CD4-positive, alpha-beta T cell treated with Interleukin-6 at 100 ng/mL for 8 hours (primary cell): Measurements from ENCODE around the gene NRCAM.

Experiments
- DNase-seq: peaks from one replicate; pipeline ENCODE4 v3.0.0-alpha.2; 2020; ENCODE audit warnings: mixed read lengths, low spot score

NRCAM gene

DNA sequence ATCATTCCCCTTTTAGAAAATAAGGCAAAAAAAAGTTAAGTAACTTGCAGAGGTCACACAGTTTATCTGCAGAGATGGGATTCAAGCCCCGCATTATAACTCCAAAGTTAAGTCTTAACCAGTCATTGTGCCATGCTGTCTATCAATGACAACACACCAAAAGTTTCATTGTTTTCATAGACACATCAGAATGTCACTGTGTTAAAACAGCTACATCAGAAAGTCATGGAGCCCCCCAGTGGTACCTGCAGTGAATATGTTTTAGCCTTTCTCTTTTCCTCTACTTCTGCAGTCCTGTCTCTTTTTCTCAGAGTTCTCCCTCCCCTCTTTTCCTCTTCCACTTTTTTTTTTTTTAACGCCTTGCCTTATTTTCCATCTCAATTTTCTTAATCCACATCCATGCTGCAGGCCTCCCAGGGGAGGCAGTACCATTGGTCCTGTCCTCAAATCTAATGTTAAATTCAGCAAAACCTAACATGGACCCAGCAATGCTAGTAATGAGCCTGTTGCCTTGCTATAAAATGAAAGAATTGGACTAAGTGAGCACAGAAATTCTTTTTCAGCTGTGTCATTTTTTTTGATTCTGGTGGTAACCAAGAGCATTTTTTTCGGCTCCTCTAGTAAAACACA lies 3.8 kb upstream of the NRCAM start:
- no peak for DNase-seq

GRCh38 chr7:108457871-108458270 lies 1.6 kb upstream of the NRCAM start:
- DNase-seq = no peak

DNA sequence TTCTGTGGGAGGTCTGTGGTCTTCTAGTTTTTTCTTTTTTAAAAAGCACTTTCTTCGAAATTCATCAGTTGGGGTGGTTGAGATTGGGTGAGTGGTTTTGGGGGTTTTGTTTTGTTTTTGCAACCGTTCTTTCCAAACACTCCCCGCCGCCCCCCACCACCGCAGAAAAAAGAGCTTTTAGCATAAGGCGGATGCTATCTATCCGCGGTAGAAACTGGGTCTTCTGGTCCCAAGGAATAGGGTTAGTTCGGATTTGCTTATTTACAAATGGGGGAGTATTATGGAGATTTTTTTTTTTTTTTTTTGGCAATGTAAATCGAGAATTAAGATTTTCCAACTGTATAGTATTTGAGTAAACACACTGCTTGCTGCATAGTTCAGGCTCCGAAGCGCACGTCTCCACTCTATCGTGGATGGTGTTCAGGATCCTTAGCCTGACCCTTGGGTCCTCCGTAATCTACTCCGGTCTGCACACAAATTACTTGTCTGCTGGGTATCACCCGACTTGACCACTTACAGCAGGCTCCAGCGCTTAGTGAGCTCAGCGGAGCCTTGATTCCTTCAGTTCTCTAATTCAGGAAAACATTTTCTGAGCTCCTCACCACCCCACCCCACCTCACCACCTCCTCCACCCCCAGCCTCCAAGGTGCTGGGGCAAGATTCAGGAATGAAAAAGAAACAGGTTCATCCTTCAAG lies 757 bp upstream of the NRCAM start:
- no peak for DNase-seq

- DNase-seq = no peak
Observed at GRCh38 chr7:108455551-108455997, 662 bp downstream of the NRCAM start.

GRCh38 chr7:108454674-108455550 lies 1.3 kb downstream of the NRCAM start:
- DNase-seq = no peak

GRCh38 chr7:108454317-108454673 lies 1.9 kb downstream of the NRCAM start:
- DNase-seq = no peak

DNA sequence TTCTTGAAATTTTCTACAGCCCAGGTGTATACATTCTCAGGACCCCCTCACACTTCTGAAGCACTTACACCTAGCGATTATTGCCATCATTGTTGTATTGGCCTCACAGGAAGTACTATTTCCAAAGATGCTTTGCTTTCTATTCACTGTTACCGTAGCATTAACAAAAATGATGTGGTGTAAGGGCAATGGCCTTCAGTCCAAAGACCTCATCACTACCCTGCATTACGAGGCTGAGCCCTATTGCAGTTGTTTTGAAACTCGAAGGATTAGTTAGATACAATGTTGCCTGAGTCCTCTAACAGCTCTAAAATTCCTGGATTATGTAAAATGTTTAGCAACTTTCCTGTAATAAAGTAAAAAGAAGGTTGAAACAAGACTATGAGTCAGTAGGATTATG lies 2.9 kb downstream of the NRCAM start:
- no peak for DNase-seq

GRCh38 chr7:108452707-108453106 lies 3.5 kb downstream of the NRCAM start:
- DNase-seq = no peak

- DNase-seq = no peak
Observed at GRCh38 chr7:108451296-108451848, 4.9 kb downstream of the NRCAM start.

GRCh38 chr7:108450160-108450559 lies 6.1 kb downstream of the NRCAM start:
- no peak for DNase-seq

GRCh38 chr7:108449521-108449920 lies 6.7 kb downstream of the NRCAM start:
- no peak for DNase-seq

DNA sequence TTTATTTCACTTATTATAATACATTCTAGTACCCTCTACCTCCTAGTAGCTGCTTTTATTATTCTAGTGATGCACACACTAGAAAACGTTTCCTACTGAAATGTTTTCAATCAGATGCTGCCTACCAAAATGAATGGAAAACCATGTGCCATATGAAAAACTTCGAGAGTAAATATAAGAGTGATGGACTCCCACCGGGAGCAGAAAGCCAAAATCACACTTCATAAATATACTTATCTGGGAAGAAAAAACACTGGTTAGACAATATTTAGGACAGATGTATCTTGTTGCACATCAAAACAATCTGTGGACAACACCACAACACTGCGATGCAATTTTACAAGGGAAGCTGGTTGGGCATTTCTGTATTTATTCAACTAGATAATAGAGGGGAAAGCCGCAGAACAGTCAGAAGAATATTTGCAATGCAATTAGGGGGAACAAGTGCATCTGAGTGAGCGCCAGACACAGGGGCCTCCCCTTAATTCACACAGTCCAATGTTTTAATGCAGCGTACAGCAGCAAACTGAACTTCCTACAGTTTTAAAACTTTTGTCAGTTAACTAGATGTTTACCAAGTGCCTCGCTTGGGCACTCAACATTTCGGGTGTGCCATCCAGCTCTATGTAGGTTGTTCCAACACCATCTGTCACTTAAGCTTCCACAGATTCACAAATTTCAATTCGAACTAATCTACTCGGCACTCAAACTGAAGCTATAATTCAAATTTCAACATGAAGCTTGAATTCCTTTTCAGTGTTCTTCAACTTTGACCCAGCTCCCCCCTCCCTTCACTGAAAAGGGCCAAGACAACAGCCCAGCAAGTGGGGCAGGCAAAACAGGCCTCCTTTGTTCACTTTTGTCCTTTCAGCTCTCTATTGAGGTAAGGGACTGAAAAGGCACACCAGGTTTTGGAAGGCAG lies 7.4 kb downstream of the NRCAM start:
- DNase-seq = no peak

GRCh38 chr7:108442039-108442568 lies 14.1 kb downstream of the NRCAM start:
- no peak for DNase-seq

DNA sequence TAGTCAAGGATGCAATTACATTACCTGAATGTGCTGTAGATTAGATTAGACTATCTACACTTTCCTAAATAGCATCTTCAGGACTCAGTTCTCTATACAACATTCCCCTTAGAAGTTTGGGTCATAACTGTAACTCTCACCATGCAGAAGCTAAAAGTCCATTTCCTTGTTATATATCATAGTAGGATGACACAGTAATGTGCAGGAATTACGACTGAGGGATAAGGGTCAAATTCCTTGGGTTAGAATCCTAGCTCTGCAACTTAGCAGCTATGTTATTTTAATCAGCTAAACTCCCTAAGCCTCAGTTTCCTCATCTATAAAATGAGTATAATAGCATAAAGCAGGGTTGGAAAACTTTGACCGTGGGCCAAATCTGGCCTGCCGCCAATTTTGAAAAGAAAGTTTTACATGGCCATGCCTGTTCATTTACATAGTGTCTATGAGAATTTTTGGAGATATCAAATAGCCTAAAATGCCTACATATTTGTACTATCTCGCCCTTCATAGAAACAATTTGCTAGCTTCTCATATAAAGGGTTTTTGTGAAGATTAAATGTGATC lies 14.8 kb downstream of the NRCAM start:
- no peak for DNase-seq

- no peak for DNase-seq
Observed at GRCh38 chr7:108440613-108441012, 15.6 kb downstream of the NRCAM start.

- DNase-seq = no peak
Observed at GRCh38 chr7:108436906-108437305, 19.3 kb downstream of the NRCAM start.

GRCh38 chr7:108434010-108434409 lies 22.2 kb downstream of the NRCAM start:
- DNase-seq = no peak

- DNase-seq = no peak
Observed at GRCh38 chr7:108431099-108431498, 25.1 kb downstream of the NRCAM start.

- DNase-seq = no peak
Observed at GRCh38 chr7:108430664-108431063, 25.6 kb downstream of the NRCAM start.

DNA sequence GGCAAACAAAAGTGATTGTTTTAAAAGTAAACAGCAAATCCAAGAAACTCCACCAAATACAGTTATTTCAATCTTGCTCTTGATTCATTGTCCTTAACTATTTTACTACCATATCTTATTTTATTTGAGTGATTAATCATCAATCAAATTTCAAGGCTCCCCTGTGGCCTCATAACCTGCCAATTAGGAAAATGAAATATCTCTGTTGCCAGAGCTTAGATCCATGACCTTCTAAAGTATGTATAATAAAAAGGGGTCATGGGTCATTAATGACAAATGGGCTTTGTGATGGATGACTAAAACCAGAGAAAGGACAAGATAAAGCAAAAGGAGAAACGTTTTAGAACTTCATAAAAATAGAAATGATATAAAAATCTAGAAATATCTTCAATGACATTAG lies 28.5 kb downstream of the NRCAM start:
- no peak for DNase-seq

GRCh38 chr7:108425714-108426275 lies 30.4 kb downstream of the NRCAM start:
- DNase-seq = no peak
